ENCODE results near the gene ZDHHC13.
"Not testable (repeated sequence)": the region's sequence is repeated elsewhere in the genome, so short reads cannot be mapped to it uniquely, and the experiment has no call there.

Gene ZDHHC13

GRCh38 chr11:19100885-19101284, 16.1 kb upstream of the ZDHHC13 start:
- DNase-seq, result no peak

GRCh38 chr11:19101796-19102520, 15.0 kb upstream of the ZDHHC13 start:
- no peak for DNase-seq

GRCh38 chr11:19102521-19102900, 14.5 kb upstream of the ZDHHC13 start:
- no peak for DNase-seq

GRCh38 chr11:19105011-19105410, 12.0 kb upstream of the ZDHHC13 start:
- DNase-seq, result no peak

- no peak for DNase-seq
Observed at GRCh38 chr11:19107125-19107524, 9.8 kb upstream of the ZDHHC13 start.

- peak; percentile 49 for DNase-seq
Observed at GRCh38 chr11:19110295-19110694, 6.7 kb upstream of the ZDHHC13 start.

- no peak for DNase-seq
Observed at GRCh38 chr11:19111809-19112208, 5.2 kb upstream of the ZDHHC13 start.

- DNase-seq, result no peak
Observed at GRCh38 chr11:19116276-19116970, 545 bp upstream of the ZDHHC13 start.

GRCh38 chr11:19117760-19118097, 761 bp downstream of the ZDHHC13 start:
- DNase-seq, result no peak

- DNase-seq, result no peak
Observed at GRCh38 chr11:19121646-19122045, 4.7 kb downstream of the ZDHHC13 start.

- DNase-seq, result no peak
Observed at GRCh38 chr11:19122960-19123615, 6.1 kb downstream of the ZDHHC13 start.

GRCh38 chr11:19126562-19127325, 9.8 kb downstream of the ZDHHC13 start:
- not testable (repeated sequence) for DNase-seq

- no peak for DNase-seq
Observed at GRCh38 chr11:19134004-19134403, 17.0 kb downstream of the ZDHHC13 start.

- not testable (repeated sequence) for DNase-seq
Observed at GRCh38 chr11:19136884-19137283, 19.9 kb downstream of the ZDHHC13 start.

GRCh38 chr11:19145319-19145718, 28.4 kb downstream of the ZDHHC13 start:
- no peak for DNase-seq

- no peak for DNase-seq
Observed at GRCh38 chr11:19156892-19157291, 39.9 kb downstream of the ZDHHC13 start.

- DNase-seq, result no peak
Observed at GRCh38 chr11:19160847-19161246, 43.9 kb downstream of the ZDHHC13 start.

- no peak for DNase-seq
Observed at GRCh38 chr11:19161651-19162050, 44.7 kb downstream of the ZDHHC13 start.

GRCh38 chr11:19162951-19163505, 46.1 kb downstream of the ZDHHC13 start:
- DNase-seq, result no peak

- DNase-seq, result no peak
Observed at GRCh38 chr11:19163617-19164016, 46.6 kb downstream of the ZDHHC13 start.

GRCh38 chr11:19164230-19164855, 47.4 kb downstream of the ZDHHC13 start:
- no peak for DNase-seq

- no peak for DNase-seq
Observed at GRCh38 chr11:19164881-19165280, 47.9 kb downstream of the ZDHHC13 start.

- DNase-seq, result no peak
Observed at GRCh38 chr11:19168090-19168489, 51.1 kb downstream of the ZDHHC13 start.
